ENCODE measurements around the gene CORIN. TPM values are rescaled to one million over a fixed set of nuclear protein-coding genes. Genes with fewer than 3 reads are reported as not detected.

The CORIN gene
- total and polyA plus RNA-seq, 10 of the 15 experiments (the other 5 are each of a cell fraction or from before 2014, with no cell fraction given), result 0.02 to 0.45 (median 0.09) TPM; not detected in 3

DNA sequence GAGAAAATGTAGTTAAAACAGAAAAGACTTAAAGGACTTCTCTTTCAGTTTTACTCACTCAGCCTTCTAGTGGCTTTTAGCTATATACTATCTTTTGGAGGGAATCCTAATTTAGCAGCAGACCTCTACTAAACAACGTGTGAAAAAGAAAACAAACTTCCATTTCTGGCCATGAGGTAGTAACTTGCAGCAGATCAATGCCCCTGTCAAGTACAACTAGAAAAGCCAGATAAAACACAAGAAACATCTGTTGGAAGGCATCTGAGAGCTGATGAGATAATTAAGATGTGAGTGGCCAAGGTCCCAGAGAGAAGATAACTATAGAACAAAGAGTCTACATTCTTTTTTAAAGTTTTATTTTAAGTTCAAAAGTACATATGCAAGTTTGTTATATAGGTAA, 101.7 kb downstream of the CORIN start:
- Histone ChIP-seq H3K4me3 (no peak overlapping the region), H3K36me3 (ENCODE audit: control insufficient read depth in 2 of 2, insufficient read depth in 2 of 2, low read length in 1 of 2) (no peaks in the 10 kb centered on the region), H4K20me1 (ENCODE audit: control insufficient read depth, insufficient read depth) (no peaks in the 10 kb centered on the region), H3K9ac (ENCODE audit: control insufficient read depth, insufficient read depth, low read length) (no peak overlapping the region), H3K4me1 (ENCODE audit: control insufficient read depth, insufficient read depth, low read length) (no peaks in the 10 kb centered on the region), H3K4me2 (ENCODE audit: control insufficient read depth, insufficient read depth) (no peak overlapping the region), H3K9me3 (replicated peaks; ENCODE audit: control insufficient read depth, insufficient read depth, low read length) (no peaks in the 10 kb centered on the region), H3K79me2 (ENCODE audit: control insufficient read depth, insufficient read depth, low read length) (no peaks in the 10 kb centered on the region), H3K27ac (ENCODE audit: control insufficient read depth, insufficient read depth) (no peak overlapping the region), H3K27me3 (replicated peaks in 1 of 2; ENCODE audit: control insufficient read depth in 2 of 2, insufficient read depth in 2 of 2, low read length in 1 of 2) (peaks cover 0 to 3% of the 10 kb centered on the region in 2 experiments; a peak in 1 of 4 replicates), H2AFZ (ENCODE audit: control insufficient read depth, low read depth, low read length) (no peak overlapping the region)
- ChIA-PET RAD21 (ENCODE audit: unreplicated experiment) (no interaction called here), SMC1A (ENCODE audit: uncharacterized antibody, unreplicated experiment) (interaction anchor here (1.1 kb wide), 1 partner anchor 8 kb away, joined by 3 read pairs; no protein-coding TSS in a partner anchor), CTCF (interaction anchor here (0.8 to 2.0 kb wide), 2 partner anchors 8 to 31 kb away, joined by 3 to 5 read pairs; no protein-coding TSS in a partner anchor), POLR2A (no interaction called here)
- TF ChIP-seq SRF (IDR thresholded peaks at IDR 0.05; ENCODE audit: low read depth in 2 of 2, low read length in 2 of 2) (no peak), IRF4 (IDR thresholded peaks at IDR 0.05; ENCODE audit: low read depth, low read length) (no peak), MYC (IDR thresholded peaks at IDR 0.05; ENCODE audit: insufficient read depth, insufficient read length, insufficient replicate concordance, low read length, severe bottlenecking) (no peak)
- ATAC-seq, result no peak
- BruUV-seq (replicated peaks), result no TSS peak
- in situ Hi-C loops (cut with MboI) (no loop called here), intact Hi-C loops (cut with micrococcal nuclease; ENCODE audit: unreplicated experiment) (no loop called here)
- DNase-seq (ENCODE audit: low read depth, low spot score), result no peak
- FAIRE-seq, result no peak
- WGBS (ENCODE audit: insufficient coverage, insufficient replicate concordance, low lambda C conversion rate, missing lambda C conversion rate), result 0% methylated on average over 1 of the region's 1 CpG

DNA sequence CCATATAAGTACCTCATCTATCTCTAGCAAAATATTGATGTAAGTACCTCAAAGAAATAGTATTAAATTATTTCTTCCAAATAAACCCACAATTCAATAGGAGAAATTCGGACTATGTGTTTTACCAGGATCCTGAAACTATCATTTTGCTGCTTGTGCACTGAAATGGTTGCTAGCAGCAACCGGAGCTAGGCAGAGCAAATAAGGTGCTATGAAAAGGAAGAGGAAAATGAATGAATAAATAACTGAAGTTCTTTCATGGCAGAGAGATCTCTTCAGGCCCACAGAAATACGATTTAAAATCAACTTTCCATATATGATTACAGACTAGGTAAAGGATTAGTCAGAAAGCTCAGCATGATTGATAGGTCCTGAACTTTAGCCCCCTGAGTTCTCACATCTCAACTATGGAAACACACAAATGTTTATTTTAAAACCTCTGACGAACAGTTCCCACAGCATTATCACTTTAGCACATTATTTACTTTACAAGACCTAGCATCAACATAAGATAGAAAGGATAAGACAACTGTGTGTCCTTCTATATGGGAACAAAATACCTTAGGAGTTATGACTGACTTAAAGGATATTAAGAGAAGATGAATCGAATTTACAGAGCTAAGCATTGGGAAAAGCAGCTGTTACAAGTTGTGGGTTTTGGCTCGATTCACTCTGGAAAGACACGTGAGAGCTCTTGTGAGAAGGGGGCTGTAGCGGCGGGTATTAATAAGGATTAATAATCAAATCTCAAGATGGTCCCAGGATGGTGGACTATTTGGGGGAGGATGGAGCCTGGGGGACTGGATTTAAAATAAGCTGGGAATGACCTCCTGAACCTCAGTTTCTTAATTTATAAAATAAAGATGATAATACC, 104.3 kb downstream of the CORIN start:
- no peaks in the 10 kb centered on the region for H3K36me3 ChIP-seq (ENCODE audit: control insufficient read depth in 2 of 2, insufficient read depth in 2 of 2, low read length in 1 of 2)
- BruUV-seq (replicated peaks), result no TSS peak
- no peak overlapping the region for H3K9ac ChIP-seq (ENCODE audit: control insufficient read depth, insufficient read depth, low read length)
- H3K27ac ChIP-seq (ENCODE audit: control insufficient read depth, insufficient read depth), result no peak overlapping the region
- no peaks in the 10 kb centered on the region for H4K20me1 ChIP-seq (ENCODE audit: control insufficient read depth, insufficient read depth)
- H3K4me3 ChIP-seq, result no peak overlapping the region
- no peak overlapping the region for H3K4me2 ChIP-seq (ENCODE audit: control insufficient read depth, insufficient read depth)
- intact Hi-C loops (cut with micrococcal nuclease; ENCODE audit: unreplicated experiment), result no loop called here
- no peak for FAIRE-seq
- no peak for ATAC-seq
- POLR2A ChIA-PET, result no interaction called here
- H3K27me3 ChIP-seq (replicated peaks in 1 of 2; ENCODE audit: control insufficient read depth in 2 of 2, insufficient read depth in 2 of 2, low read length in 1 of 2), result peaks cover 0 to 3% of the 10 kb centered on the region in 2 experiments; a peak in 1 of 4 replicates
- 30% methylated on average over 9 of the region's 9 CpGs for WGBS (ENCODE audit: insufficient coverage, insufficient replicate concordance, low lambda C conversion rate, missing lambda C conversion rate)
- in situ Hi-C loops (cut with MboI), result no loop called here
- RAD21 ChIA-PET (ENCODE audit: unreplicated experiment), result interaction anchor here (1.1 to 1.2 kb wide), 2 partner anchors 106 to 200 kb away, joined by 3 to 4 read pairs; no protein-coding TSS in a partner anchor
- CTCF ChIA-PET, result interaction anchor here (0.6 to 1.5 kb wide), 2 partner anchors 103 to 464 kb away, joined by 3 to 6 read pairs; no protein-coding TSS in a partner anchor
- no peaks in the 10 kb centered on the region for H3K4me1 ChIP-seq (ENCODE audit: control insufficient read depth, insufficient read depth, low read length)
- no peak for DNase-seq (ENCODE audit: low read depth, low spot score)
- no peak overlapping the region for H2AFZ ChIP-seq (ENCODE audit: control insufficient read depth, low read depth, low read length)
- SMC1A ChIA-PET (ENCODE audit: uncharacterized antibody, unreplicated experiment), result interaction anchor here (0.9 kb wide), 1 partner anchor 11 kb away, joined by 3 read pairs; no protein-coding TSS in a partner anchor
- no peaks in the 10 kb centered on the region for H3K9me3 ChIP-seq (replicated peaks; ENCODE audit: control insufficient read depth, insufficient read depth, low read length)
- no peaks in the 10 kb centered on the region for H3K79me2 ChIP-seq (ENCODE audit: control insufficient read depth, insufficient read depth, low read length)
- TF ChIP-seq, protein P1, sequence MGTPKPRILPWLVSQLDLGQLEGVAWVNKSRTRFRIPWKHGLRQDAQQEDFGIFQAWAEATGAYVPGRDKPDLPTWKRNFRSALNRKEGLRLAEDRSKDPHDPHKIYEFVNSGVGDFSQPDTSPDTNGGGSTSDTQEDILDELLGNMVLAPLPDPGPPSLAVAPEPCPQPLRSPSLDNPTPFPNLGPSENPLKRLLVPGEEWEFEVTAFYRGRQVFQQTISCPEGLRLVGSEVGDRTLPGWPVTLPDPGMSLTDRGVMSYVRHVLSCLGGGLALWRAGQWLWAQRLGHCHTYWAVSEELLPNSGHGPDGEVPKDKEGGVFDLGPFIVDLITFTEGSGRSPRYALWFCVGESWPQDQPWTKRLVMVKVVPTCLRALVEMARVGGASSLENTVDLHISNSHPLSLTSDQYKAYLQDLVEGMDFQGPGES (IDR thresholded peaks at IDR 0.05), result no peak
- TF ChIP-seq, protein P2, sequence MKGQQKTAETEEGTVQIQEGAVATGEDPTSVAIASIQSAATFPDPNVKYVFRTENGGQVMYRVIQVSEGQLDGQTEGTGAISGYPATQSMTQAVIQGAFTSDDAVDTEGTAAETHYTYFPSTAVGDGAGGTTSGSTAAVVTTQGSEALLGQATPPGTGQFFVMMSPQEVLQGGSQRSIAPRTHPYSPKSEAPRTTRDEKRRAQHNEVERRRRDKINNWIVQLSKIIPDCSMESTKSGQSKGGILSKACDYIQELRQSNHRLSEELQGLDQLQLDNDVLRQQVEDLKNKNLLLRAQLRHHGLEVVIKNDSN (IDR thresholded peaks at IDR 0.05; ENCODE audit: borderline replicate concordance, extremely low read length, insufficient read depth, low read depth, low read length), result no peak
- TF ChIP-seq, protein P3, sequence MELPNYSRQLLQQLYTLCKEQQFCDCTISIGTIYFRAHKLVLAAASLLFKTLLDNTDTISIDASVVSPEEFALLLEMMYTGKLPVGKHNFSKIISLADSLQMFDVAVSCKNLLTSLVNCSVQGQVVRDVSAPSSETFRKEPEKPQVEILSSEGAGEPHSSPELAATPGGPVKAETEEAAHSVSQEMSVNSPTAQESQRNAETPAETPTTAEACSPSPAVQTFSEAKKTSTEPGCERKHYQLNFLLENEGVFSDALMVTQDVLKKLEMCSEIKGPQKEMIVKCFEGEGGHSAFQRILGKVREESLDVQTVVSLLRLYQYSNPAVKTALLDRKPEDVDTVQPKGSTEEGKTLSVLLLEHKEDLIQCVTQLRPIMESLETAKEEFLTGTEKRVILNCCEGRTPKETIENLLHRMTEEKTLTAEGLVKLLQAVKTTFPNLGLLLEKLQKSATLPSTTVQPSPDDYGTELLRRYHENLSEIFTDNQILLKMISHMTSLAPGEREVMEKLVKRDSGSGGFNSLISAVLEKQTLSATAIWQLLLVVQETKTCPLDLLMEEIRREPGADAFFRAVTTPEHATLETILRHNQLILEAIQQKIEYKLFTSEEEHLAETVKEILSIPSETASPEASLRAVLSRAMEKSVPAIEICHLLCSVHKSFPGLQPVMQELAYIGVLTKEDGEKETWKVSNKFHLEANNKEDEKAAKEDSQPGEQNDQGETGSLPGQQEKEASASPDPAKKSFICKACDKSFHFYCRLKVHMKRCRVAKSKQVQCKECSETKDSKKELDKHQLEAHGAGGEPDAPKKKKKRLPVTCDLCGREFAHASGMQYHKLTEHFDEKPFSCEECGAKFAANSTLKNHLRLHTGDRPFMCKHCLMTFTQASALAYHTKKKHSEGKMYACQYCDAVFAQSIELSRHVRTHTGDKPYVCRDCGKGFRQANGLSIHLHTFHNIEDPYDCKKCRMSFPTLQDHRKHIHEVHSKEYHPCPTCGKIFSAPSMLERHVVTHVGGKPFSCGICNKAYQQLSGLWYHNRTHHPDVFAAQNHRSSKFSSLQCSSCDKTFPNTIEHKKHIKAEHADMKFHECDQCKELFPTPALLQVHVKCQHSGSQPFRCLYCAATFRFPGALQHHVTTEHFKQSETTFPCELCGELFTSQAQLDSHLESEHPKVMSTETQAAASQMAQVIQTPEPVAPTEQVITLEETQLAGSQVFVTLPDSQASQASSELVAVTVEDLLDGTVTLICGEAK (IDR thresholded peaks at IDR 0.05; ENCODE audit: borderline replicate concordance), result no peak
- no peak for TF ChIP-seq CBFB (IDR thresholded peaks at IDR 0.05; ENCODE audit: low read depth)
- TF ChIP-seq SMARCA5 (IDR thresholded peaks at IDR 0.05), result no peak

Measured in GM12878 (cell line).